NCI-H2029 treated with DMSO at 0.1 percent for 48 hours (cell line): ENCODE measurements around the gene MYO7A.
"Not testable (repeated sequence)": the region's sequence is repeated elsewhere in the genome, so short reads cannot be mapped to it uniquely, and the experiment has no call there.

Experiments used
- DNase-seq: peaks from one replicate; lab custom pipeline; 2025; lab: John Stamatoyannopoulos, UW

MYO7A gene

GRCh38 chr11:77093056-77093891 lies 34.8 kb upstream of the MYO7A start:
- DNase-seq: no peak

GRCh38 chr11:77093987-77094840 lies 33.8 kb upstream of the MYO7A start:
- DNase-seq: no peak

GRCh38 chr11:77094841-77095365 lies 33.1 kb upstream of the MYO7A start:
- no peak for DNase-seq

- DNase-seq: no peak
These were observed 32.2 kb upstream of the MYO7A start for GRCh38 chr11:77095551-77096490.

- DNase-seq: no peak
These were observed 31.4 kb upstream of the MYO7A start for GRCh38 chr11:77096591-77097019.

GRCh38 chr11:77097180-77097579 lies 30.9 kb upstream of the MYO7A start:
- DNase-seq: not testable (repeated sequence)

- DNase-seq: no peak
These were observed 27.6 kb upstream of the MYO7A start for GRCh38 chr11:77100166-77101042.

- no peak for DNase-seq
These were observed 27.0 kb upstream of the MYO7A start for GRCh38 chr11:77101043-77101537.

- no peak for DNase-seq
These were observed 25.5 kb upstream of the MYO7A start, which contains the start of gene OMP for GRCh38 chr11:77102246-77103210. Gene OMP (plus strand): TSS chr11:77102840. CDS start chr11:77102840, 0 bp downstream.

GRCh38 chr11:77103319-77103718 lies 24.7 kb upstream of the MYO7A start:
- no peak for DNase-seq

GRCh38 chr11:77104727-77105126 lies 23.3 kb upstream of the MYO7A start:
- no peak for DNase-seq

GRCh38 chr11:77106321-77106720 lies 21.7 kb upstream of the MYO7A start:
- DNase-seq: no peak

GRCh38 chr11:77106759-77107158 lies 21.3 kb upstream of the MYO7A start:
- no peak for DNase-seq

- DNase-seq: no peak
These were observed 20.1 kb upstream of the MYO7A start for GRCh38 chr11:77107950-77108349.

- DNase-seq: no peak
These were observed 19.6 kb upstream of the MYO7A start for GRCh38 chr11:77108436-77108835.

- no peak for DNase-seq
These were observed 18.6 kb upstream of the MYO7A start for GRCh38 chr11:77109236-77110019.

GRCh38 chr11:77110836-77111235 lies 17.2 kb upstream of the MYO7A start:
- DNase-seq: no peak

GRCh38 chr11:77111277-77111676 lies 16.8 kb upstream of the MYO7A start:
- DNase-seq: no peak
